WTC11 (cell line): ENCODE measurements around the gene RHBDD3.

Source experiments
- ZNF263 ChIP-seq: sonication (generic); formaldehyde crosslinking; IDR thresholded peaks from 2 replicates; pipeline ENCODE4 v1.8.1; 2022; ENCODE audit warnings: low read depth, mild to moderate bottlenecking, moderate library complexity, missing genetic modification reagents
- TF ChIP-seq, protein P1 (sequence below): sonication (generic); formaldehyde crosslinking; IDR thresholded peaks from 2 replicates; pipeline ENCODE4 v1.8.0; 2022; ENCODE audit warnings: mild to moderate bottlenecking, missing genetic modification reagents

DNA sequence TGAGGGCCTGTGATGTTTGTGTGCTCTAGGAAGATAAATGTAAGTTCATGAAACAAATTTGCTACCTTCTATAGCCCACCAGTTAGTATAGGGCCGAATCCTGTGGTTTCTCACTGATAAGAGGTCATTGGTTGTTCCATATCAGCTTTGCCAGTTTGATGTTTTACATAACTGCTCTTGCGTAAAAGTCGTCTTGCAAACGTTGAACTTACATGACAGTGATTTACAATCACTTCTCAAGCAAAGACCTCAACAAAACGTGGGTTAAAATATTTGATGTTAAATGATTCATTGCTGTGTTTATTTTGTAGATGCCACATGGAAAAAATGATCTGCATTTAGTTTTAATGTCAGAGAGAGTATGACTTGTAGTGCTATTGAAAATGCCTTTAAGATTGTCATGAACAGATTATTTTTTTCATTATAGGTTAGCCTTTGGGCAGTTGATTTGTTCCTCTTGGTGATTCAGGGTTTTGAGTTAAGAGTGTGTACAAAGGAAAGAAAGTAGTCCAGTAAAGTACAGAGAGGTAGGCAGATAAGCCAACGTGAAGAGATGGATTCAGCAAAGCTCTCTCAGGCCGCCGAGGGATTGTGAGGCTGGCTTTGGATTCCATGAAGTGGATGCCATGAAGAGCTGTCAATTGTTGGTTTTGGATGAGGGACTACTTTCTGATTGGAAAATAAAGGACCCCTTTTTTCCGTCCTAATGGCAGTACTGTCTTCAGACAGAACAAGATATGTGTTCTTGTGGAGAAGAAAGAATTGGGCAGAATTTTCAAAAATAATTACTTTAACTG is 2.9 kb upstream of the RHBDD3 start:
- no peak for TF ChIP-seq ZNF263 (CRISPR knock-in tag)
- TF ChIP-seq, protein P1, sequence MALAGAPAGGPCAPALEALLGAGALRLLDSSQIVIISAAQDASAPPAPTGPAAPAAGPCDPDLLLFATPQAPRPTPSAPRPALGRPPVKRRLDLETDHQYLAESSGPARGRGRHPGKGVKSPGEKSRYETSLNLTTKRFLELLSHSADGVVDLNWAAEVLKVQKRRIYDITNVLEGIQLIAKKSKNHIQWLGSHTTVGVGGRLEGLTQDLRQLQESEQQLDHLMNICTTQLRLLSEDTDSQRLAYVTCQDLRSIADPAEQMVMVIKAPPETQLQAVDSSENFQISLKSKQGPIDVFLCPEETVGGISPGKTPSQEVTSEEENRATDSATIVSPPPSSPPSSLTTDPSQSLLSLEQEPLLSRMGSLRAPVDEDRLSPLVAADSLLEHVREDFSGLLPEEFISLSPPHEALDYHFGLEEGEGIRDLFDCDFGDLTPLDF: no peak
